GM21825 (cell line): ENCODE results near the gene TMEM222.

Source experiments
- ATAC-seq: cut with Tn5 transposase; IDR thresholded peaks from one replicate; pipeline ENCODE4 v1.9.1; 2021; ENCODE audit warnings: mild to moderate bottlenecking, moderate library complexity; ENCODE audit not compliant: unreplicated experiment

TMEM222 gene

DNA sequence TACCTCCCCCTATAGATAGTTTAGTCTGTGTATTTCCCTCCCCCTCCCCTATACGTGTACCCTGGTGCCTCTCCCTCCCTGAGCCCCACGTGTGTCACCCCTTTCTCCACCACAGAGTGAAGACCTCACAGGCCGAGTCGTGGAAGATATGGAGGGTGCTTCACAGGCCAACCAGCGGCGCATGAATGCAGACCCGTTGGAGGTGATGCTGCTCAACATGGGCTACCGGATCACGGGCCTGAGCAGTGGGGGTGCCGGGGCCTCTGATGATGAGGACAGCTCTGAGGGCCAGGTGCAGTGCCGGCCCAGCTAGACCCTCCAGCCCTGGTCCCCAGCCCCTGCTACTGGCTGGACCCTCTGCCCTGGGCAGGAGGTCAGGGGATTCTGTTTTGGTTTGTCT, 15.9 kb upstream of the TMEM222 start:
- ATAC-seq, result no peak

DNA sequence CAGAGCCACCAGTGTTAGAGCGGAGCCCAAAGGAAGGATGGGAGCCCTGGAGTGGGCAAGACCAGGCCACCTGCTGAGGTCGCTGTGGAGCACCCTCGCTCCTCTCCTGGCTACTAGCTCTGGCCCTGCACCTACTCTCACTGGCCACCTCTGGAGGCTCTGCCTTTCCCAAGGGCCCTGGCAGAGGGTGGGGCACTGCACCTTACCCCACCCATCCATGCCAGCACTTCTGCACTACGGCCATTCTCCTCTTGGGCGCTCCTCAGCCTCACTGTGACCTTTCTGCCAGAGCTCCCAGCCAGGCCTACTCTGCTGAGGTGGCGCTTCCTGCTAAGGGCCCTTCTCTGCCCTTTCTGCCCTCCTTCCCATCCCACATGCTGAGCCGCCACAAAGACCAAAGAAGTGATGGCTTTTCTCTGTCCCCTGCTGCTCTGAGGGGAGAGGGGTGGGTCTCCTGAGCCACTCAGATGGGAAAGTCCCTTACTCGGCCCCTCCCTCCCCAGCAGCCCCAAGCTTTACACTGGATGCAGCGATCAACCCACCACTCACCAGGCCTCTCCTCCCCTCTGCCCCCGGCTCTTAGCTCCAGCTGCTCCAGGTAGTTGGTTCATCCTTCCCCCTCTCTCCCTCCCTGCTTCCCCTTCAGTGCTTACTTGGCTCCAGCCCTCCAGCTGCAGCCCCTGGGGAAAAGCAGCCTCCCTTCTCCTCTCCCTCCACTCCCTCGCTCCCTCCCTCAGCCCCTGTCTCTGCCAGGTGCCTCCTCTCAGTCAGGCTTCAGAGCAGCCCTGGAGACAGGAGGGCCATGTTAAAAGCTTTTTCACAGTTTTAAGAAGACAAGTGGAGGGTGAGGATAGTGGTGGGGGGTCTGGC, 14.8 kb upstream of the TMEM222 start:
- ATAC-seq, result no peak

DNA sequence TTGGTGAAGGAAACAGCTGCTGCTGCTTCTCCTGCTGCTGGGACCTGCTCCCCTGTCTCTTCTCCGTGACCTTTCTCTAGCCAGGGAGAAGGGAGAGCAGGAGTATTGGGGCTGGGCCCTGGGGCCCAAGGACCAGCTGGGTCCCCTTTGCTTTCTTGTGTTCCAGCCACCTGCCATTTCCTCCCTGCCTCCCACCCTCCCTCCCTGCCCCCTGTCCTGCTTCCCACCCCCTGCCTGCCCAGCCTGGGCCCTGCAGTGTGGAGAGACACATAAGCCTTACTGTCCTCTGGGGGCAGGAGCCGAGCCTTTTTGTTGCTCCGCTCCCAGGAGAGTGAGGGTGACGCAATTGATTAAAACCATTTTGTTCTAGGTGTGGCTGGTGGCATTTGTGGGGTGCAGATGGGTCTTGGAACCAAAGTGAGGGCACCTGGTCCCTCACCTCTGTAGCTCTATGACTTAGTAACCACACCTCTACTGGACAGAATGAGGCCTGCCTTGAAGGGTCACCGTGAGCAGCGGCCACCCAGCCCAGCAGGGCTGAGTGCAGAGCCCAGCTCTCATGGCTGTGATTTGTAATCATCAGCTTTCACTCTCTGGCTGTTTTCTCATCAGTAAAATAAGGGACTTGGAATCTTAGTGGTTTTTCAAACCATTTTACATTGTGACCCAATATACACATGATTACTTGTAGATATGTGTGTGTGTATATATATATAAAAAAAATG, 13.9 kb upstream of the TMEM222 start:
- ATAC-seq, result no peak

- ATAC-seq, result no peak
Observed at GRCh38 chr1:27314169-27314568, 7.8 kb upstream of the TMEM222 start.

DNA sequence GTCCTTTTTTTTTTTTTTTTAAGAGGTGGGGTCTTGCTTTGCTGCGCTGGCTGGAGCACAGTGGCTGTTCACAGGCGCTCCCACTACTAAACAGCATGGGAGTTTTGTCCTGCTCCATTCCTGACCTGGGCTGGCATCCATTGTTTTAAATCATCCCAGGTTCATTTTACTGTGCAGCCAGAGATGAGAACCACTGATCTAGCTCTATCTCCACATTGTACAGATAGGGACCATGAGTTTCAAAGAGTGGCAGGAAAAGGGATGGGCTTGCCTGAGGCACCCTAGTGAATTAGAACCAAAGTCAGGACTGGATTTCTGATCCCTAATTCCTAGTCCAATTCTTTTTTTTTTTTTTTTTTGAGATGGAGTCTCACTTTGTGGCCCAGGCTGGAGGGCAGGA, 7.2 kb upstream of the TMEM222 start:
- no peak for ATAC-seq

GRCh38 chr1:27316860-27317259, 5.1 kb upstream of the TMEM222 start:
- ATAC-seq, result no peak

GRCh38 chr1:27318136-27318535, 3.8 kb upstream of the TMEM222 start:
- no peak for ATAC-seq

GRCh38 chr1:27318596-27318995, 3.4 kb upstream of the TMEM222 start:
- no peak for ATAC-seq

GRCh38 chr1:27322569-27323240, 742 bp downstream of the TMEM222 start:
- ATAC-seq, result no peak

GRCh38 chr1:27325286-27325685, 3.3 kb downstream of the TMEM222 start:
- ATAC-seq, result no peak

GRCh38 chr1:27327964-27328363, 6.0 kb downstream of the TMEM222 start:
- no peak for ATAC-seq

- ATAC-seq, result no peak
Observed at GRCh38 chr1:27330786-27331185, 8.8 kb downstream of the TMEM222 start.

DNA sequence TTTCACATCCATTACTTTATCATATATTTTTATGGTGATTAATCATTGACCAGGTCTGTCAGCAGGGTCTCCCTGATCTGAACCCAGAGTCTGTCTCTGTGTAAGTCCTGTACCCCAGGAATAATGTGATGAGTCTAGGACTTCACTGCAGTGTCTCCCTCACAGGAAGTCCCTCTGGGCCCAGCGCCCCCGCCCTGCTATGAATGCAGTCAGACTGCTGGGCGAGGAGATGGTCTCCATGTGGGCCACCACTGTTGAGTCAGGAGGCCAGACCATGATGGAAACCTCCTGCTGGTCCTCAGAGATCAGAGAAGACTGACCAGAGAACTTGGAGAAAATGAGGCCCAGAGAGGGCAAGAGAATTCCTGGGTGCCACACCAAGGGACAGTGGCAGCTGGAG, 9.5 kb downstream of the TMEM222 start:
- no peak for ATAC-seq

DNA sequence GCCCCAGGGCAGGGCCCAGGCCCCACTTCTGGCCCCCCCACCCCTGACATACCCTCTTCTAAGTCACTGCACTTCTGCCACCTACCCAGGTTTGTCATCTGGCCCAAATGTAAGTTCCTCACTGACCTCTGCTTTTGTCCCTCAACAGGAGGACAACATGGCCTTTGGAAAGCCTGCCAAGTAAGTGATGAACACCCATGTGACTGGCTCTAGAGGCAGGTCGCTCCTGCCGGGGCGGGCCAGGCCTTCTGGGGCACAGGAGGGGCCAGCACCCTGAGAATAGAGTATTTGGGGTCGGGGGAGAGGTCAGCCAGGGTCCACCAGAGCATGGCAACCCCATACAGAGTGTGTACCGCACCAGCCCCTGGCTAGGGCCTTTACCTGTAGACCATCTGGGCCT, 10.0 kb downstream of the TMEM222 start:
- no peak for ATAC-seq

DNA sequence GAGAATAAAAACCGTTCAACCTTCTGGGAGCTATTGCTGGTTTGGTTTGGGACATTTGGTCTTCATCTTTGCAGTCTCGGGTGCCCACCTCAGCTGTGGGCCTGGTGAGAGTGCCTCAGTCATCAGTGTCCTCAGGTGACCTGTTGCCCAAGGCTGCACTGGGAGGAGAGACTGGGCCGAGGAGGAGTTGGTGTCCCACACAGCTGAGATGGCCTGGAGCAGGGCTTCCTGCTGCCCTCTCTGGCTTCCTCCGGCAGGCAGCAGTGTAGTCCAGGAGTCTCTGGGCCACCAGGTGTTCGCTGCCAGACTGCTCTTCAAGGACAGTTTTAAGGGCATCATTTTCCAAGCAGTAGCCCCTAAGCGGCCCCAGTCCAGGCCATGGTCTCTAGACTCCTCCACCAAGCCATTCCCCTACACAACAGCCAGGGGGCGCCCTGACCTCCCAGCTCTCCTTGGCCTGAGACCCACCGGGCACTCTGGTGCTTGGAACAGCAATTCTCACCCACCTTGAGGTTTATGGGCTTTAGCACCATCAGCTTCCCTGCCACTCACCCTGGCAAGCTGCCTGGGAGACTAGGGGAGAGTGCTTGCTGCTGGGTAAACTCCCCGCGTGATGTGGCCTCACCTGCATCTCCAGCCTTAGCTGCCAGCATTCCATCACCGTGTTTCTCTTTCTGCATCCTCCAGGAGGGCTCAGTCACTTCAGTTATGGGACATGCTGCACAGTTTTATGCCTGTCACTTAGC, 10.7 kb downstream of the TMEM222 start:
- no peak for ATAC-seq

DNA sequence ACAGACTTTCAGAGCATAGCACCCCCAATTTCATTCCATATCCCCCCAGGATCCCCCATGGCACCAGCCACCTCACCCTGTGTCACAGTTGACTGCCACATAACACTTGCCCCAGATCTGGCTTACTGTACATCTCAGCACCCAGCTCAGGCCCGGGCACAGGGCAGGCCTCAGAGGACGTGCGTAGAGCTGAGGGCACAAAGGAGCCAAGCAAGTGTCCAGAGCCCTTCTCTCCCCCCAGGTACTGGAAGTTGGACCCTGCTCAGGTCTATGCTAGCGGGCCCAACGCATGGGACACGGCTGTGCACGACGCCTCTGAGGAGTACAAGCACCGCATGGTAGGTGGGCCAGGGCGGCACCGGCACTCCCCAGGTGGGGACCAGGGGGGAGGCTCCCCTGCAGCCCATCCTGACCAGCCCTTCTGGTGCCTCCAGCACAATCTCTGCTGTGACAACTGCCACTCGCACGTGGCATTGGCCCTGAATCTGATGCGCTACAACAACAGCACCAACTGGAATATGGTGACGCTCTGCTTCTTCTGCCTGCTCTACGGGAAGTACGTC, 11.8 kb downstream of the TMEM222 start:
- no peak for ATAC-seq

GRCh38 chr1:27335506-27336422, 13.8 kb downstream of the TMEM222 start:
- no peak for ATAC-seq

DNA sequence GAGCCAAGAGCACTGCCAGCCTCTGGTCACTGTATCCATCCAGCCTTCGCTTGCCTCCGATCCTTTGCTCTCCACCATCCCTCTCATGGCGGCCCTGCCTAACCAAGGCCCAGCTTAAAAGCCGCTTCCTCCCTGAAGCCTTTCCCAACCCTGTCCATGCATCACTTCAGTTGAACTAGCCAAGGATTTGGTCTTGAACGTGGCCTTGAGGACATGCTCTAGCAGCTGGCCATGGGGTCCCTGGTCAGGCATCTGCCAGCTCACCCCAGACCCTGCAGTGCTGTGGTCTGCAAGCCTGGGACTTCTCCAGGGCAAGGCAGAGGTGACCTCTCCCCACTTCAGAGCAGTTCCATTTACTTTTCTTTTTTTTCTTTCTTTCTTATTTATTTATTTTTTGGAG, 14.8 kb downstream of the TMEM222 start:
- no peak for ATAC-seq

DNA sequence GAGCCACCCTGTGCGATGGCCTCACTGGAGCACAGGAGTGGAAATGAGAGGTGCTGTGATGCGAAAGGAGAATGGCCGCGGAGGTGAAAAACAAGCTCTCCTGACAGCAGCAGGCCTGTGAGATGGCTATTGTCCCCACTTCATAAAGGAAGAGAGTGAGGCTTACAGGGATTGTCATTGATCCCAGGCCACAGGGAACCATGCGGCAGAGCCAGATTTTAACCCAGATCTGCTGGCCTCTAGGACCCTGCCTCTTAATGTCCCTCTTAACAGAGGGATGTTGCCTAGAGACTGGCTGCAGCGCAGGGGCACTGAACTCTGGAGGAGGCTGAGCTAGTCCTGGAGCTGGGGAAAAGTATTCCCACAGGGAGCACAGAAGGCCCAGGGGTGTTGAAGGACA, 16.8 kb downstream of the TMEM222 start:
- no peak for ATAC-seq

DNA sequence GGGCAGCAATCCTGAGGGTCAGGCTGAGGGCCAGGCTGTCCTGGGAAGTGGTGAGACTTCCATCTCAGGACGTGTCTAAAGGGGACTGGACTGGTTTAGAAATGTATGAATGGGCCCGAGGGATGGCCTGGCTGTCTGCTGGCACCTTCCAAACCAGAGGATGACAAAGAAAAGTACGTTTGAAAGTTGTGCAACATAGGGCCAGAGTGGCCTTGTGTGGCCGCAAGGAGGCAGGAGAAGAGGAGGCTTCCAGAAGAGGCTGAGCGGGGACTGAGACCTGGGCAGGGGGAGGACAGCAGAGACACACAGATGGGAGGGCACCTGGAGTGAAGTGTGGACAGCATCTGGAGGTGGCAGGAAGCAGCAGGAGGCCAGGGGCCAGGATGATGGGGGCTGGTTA, 17.2 kb downstream of the TMEM222 start:
- ATAC-seq, result no peak
